GM21360 (cell line): ENCODE data around the gene CC2D2B.
"Not testable (repeated sequence)": the region's sequence is repeated elsewhere in the genome, so short reads cannot be mapped to it uniquely, and the experiment has no call there.

Experiments
- ATAC-seq: cut with Tn5 transposase; IDR thresholded peaks from one replicate; pipeline ENCODE4 v1.9.1; 2021; ENCODE audit warnings: mild to moderate bottlenecking, moderate library complexity; ENCODE audit not compliant: unreplicated experiment

Gene CC2D2B

DNA sequence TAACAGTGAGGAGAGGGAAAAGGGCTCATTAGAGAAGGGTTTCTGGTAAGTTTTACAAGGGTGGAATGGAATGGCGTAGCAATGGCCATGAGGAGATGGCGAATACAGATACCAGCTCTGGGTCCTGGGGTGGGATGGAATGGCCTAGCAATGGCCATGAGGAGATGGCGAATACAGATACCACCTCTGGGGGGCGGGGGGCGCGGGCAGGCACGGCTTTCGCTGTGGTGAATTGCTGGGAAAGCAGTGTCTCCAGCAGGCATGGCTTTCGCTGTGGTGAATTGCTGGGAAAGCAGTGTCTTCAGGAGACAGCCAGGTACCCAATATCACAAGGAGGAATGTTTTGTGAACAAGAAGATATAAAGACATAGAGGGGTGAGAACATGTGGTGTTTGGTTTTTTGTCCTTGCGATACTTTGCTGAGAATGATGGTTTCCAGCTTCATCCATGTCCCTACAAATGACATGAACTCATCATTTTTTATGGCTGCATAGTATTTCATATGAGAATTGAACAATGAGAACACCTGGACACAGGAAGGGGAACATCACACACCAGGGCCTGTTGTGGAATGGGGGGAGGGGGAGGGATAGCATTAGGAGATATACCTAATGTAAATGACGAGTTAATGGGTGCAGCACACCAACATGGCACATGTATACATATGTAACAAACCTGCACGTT is 1.7 kb upstream of the CC2D2B start:
- not testable (repeated sequence) for ATAC-seq

DNA sequence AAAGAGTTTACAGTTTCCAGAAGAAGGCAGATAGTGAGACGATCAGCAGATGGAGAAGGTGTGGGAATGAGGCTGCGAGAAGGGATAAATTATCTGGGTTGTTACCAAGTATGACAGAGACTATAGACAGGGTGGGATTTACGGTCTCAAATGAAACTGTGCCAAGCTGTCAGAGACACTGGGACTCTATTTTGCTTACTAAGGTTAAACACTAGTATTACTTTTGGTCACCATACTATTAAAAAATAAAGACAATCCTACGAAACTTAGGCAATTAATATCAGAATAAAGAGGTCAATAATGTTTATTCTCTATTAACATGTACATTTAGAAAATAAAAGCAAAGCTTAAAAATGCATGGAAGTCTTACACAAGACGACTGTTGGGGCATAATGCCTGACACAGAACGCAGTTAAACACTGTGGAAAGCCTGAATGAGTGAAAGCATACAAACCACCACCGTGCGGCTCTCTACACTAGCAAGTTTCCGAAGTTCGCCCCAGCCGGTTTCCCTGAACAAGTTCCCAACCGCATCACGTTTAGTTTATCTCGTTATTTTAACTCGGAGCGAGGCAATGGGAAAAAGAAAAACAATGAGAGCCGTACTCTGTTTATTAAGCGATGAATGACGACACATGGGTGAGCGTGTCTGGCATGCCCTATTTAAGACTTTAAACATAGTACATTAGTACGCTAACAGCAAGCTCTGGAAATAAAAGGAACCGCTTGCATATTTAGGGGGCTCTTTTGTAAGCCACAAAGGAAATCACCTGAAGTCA is 909 bp upstream of the CC2D2B start:
- ATAC-seq: peak; percentile 44

DNA sequence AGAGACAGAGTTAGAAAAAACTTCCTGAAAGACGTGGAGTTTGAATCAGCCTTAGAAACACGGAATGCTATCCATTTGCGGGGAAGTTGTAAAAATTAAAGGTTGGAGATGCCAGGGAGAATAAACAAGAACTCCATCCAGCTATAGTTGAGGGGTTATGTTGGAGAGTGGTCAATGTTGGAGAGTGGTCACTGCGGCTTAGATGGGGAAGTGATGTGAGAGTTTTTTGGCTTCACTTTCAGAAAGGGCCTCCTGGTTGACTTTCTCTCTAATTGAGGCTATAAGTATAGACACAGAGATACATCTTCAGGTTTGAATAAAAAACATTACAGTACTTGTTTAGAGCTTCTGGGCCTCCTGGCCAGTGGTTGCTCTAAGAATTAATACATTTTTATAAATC is 675 bp downstream of the CC2D2B start:
- no peak for ATAC-seq

DNA sequence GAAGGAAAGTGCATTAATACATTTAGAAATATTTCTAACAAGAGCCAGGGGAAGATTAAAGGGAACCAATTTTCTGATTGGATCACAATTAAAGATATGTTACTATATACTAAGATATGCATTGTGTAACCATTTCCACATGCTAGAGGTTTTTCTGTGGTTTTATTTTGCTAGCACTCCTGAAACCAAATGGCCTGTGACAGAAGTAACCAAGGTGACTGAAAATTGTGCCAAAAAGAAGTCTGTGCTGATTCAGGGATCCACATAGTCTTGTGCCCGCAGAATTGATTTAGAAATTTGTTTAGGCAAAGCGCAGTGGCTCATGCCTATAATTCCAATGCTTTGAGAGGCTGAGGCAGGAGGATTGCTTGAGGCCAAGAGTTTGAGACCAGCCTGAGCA is 1.8 kb downstream of the CC2D2B start:
- no peak for ATAC-seq

DNA sequence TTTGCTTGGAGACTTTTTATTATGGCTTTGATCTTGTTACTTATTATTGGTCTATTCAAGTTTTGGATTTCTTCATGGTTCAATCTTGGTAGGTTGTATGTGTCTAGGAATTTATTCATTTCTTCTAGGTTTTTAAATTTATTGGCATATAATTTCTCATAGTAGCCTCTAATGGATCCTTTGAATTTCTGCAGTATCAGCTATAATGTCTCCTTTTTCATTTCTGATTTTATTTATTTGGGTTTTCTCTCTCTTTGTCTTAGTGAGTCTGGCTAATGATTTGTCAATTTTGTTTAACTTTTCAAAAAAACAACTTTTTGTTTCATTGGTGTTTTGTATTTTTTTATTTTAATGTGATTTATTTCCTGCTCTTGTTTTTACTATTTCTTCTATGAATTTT is 8.3 kb downstream of the CC2D2B start:
- not testable (repeated sequence) for ATAC-seq

DNA sequence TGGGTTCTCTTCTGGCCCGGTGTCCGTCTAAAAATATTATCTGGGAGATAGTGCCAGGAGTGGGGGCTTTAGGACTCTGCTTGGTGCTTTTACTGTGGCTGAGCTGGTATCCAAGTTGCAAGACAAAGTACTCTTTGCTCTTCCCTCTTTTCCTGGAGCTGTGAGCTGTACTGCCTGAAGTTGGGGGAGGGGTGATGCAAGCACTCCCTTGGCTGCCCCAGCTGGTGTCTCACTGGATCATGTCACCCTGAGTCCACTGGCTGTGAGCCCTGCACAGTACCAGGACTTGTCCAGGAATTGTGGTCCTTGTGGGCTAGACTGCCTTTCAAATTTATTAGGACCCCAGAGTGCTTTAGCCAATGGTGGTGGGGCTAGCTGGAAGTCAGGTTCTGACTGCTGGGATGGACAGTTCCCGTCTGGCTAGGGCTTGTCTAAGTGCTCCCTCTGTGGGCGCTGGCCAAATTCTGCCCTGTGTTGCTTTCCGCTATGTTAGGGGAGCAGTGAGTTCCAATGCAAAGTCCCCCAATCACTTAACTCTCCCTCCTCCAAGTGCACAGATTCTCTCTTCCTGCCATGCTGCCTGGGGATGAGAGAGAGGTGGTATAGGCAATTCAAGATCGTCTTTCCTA is 13.1 kb downstream of the CC2D2B start:
- no peak for ATAC-seq

DNA sequence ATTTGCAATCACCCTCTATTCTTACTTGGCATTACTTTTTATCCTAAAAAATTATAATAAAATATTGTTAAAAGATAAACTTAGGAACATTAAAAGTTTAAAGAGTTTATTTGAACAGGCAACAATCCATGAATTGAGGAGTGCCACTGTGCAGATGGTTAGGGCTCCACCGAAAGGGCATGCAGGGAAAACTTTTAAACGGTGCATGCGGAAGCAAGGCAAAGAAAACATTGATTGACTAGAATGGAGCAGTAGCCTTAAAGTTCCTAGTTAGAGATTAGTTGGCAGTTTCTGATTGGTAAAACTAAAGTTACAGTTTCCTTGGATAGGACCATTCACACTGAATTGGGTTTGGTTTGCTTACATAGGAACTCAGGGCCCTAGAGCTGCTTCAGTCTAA is 17.3 kb downstream of the CC2D2B start:
- ATAC-seq: no peak

DNA sequence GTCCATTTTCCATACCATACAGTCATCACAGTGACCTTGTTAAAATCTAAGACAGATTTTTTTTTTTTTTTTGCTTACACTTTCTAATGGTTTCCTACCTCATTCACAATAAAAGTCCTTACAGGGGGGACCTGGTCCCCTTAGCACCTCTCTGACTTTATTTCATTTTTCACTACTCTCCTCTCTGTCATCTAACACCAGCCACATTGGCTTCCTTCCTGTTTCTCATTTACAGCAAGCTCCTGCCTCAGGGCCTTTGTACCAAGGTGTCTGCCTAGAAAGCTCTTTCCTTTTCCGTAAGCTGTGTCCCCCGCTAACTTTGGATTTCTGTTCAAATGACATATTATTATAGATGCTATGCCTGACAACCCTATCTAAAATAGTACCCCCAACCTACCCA is 27.7 kb downstream of the CC2D2B start:
- no peak for ATAC-seq

DNA sequence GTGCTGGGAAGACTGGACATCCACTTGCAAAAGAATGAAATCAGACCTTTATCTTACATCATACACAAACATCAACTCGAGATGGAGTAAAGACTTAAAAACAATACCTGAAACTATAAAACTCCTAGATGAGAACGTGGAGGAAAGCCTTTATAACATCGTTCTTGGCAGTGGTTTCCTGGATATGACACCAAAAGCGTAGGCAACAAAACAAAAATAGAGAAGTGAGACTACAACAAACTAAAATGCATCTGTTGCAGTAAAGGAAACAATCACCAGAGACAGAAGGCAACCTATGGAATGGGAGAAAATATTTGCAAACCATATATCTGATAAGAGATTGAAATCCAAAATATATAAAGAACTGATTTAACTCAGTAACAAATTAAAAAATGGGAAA is 33.3 kb downstream of the CC2D2B start:
- no peak for ATAC-seq

DNA sequence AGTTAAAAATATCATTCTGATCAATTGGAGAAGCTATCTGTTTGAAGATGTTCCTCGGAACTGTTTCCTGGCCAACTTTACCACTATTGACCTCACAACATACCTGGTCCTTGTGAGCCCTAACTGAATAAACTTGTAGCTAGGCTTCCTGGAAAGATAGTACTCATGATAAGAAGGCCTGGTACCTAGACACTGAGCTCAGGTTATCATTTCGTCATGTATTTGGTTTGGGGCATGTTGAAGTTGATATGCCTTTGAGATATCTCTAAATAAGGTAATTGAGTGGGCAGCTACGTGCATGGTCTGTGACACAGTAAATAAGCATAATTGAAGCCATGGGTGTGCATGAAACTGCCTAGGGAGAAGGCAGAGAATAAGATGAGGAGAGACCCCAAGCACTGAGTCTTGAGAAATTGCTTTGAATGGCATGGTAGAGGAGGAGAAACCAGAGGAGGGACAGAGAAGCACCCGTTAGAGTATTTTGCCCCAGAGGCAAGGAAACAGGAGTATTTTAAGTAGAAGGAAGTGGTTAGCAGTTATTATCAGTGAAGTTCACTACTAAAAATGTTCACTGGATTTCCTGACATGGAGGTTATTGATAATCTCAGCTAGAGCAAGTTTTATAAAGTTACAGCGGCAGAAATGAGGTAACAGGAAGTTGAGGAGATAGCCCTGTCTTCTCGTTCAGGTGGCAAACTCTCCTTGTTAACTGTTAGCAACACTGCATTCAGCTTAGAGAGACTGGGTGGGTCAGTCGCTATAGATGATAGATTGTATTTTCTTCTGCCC is 55.6 kb downstream of the CC2D2B start:
- ATAC-seq: no peak

DNA sequence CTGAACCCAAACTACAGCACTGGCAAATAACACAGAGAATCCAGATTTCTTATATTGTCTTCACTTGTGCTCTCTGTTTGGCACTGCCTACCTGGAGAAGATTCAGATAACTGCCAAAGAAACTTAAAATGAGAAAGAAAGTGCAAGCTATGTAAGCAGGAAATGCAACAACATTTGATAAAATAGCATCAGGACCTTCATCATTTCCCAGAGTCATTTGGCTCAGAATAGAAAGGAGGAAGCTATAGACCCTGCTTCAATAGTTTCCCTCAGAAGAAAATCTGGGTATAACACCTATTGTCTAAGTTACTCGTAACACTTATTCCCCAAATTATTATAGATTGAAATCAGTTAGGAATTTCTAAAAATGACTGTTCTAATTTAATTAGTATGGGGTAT is 56.2 kb downstream of the CC2D2B start:
- no peak for ATAC-seq

DNA sequence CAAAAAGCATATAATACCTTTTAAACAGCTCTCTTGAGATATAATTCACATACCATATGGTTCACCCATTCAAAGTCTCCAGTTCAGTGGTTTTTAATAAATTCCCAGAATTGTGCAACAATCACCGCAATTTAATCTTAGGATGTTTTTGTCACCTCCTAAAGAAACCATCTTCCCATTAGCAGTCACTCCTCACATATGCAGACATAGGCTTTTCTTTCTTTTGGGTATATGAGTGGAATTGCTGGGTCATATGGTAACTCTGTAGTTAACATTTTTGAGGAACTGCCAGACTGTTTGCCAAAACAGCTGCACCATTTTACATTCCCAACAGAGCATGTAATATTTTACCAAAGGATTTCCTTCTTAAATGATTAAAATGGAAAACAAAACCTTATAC is 57.0 kb downstream of the CC2D2B start:
- ATAC-seq: no peak

DNA sequence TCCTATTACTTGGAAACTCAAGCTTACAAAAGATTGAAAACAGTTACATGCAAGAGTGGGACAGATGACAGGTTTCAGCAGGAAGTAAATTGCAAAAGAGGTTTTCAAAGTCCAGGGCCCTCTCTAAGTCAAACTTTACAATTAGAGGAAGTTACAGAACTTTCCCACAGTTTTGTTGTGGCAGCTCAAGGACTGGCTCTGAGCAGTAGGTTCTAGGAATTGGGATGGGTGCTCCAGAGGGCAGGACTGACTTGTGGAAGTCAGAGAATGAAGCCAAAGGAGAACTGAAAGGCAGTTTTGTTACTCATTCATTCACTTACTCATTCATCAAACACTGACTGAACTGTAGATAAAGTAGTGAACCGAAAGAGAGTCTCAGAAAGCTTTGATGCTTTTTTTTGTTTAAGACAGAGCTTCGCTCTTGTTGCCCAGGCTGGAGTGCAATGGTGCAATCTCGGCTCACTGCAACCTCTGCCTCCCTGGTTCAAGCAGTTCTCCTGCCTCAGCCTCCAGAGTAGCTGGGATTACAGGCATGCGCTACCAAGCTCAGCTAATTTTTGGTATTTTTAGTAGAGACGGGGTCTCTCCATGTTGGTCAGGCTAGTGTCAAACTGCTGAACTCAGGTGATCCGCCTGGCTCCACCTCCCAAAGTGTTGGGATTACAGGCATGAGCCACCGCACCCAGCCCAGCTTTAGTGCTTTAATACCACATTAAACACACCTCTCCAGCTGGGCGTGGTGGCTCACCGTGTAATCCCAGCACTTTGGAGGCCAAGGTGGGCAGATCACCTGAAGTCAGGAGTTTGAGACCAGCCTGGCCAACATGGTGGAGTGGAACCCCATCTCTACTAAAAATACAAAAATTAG is 68.8 kb downstream of the CC2D2B start:
- no peak for ATAC-seq

DNA sequence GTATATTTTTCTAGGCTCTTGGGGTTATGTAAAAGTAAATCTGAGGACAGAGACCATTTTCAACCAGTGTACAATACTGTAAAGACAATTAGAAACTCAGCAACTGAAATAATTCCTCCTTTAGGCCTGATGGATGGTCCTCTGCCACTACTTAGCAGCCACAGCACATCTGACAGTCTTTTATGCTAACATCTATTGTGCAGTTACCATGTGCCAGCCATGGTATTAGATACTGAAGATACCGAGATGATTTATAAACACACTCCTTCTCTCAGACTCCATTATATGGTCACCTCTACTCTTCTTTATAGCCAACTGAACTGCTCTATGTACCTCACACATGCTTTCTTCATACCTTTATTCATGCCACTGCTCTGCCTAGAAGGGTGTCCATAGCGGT is 74.4 kb downstream of the CC2D2B start:
- ATAC-seq: no peak

DNA sequence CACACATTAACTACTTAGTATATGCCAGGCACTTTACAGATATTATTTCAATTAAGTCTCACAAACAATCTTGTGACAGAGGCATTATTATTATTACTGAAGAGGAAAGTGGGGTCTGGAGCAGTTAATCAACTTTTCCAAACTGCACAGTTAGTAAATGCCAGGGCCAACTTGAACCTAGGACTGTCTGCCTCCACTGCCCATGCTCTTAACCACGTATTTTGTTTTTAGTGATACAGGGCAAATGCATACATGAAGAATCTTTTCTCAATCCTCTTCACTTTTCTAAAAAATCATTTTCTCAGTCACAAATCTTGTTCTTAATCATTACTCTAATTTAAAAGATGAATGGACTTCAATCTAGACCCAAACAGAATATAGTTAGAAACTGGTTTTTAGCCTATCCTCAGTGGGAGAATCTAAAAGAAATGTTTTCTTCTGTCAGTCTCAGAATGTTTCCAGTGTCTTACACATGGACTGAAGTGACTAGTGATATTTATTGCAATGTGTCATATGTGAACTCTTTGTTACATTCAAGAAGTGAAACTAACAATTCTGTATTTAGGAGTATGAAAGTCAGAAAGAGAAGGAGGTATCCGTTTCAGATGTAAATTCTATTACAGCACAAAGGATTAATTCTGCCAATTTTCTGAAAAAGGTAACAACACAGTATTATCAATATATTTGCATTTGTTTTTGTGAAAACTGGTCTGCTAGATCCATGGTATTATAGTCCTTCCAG is 80.1 kb downstream of the CC2D2B start:
- peak; percentile 91 for ATAC-seq

DNA sequence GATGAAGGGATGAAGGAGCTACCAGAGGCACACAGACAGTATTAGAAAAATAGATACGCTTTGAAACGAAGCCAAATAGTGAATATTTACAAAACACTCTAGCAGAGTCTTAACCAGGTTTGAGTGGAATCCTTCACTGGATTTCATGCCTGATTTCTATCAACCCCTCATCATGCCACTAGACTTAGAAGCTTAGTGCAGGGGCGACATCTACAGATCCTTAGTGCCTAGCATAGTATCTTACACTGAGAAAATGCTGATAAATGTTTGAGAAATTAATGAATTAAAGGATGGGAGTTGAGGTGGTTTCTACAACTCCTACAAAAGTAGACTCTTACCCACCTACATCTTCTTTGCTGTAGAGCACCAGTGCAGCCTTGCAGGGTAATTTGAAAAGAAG is 80.9 kb downstream of the CC2D2B start:
- ATAC-seq: no peak

DNA sequence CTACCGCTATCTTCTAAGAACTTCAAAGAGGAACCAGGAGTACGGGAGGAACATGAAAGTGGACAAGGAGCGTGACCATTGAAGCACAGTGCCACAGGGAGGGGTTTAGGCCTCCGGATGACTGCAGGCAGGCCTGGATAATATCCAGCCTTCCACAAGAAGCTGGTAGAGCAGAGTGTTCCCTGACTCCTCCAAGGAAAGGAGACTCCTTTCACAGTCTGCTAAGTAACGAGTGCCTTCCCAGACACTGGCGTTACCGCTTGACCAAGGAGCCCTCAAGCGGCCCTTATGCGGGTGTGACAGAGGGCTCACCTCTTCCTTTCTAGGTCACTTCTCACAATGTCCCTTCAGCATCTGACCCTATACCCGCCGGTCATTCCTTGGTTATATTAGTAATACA is 86.6 kb downstream of the CC2D2B start:
- not testable (repeated sequence) for ATAC-seq

DNA sequence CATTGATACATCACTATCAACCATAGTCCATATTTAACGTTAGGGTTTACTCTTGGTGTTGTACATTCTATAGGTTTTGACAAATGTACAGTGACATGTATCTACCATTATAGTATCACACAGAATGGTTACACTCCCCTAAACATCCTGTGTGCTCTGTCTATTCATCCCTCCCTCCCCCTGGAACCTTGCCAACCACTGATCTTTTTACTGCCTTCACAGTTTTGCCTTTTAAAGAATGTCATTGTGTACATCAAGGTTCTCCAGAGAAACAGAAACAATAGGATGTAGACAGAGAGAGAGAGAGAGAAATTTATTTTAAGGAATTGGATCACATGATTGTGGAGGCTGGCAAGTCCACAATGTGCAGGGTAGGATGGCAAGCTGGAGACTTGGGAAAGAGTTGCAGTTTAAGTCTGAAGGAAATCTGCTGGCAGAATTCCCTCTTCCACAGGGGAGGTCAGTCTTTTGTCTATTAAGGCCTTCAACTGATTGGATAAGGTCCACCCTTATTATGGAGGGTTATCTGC is 90.5 kb downstream of the CC2D2B start:
- ATAC-seq: no peak

DNA sequence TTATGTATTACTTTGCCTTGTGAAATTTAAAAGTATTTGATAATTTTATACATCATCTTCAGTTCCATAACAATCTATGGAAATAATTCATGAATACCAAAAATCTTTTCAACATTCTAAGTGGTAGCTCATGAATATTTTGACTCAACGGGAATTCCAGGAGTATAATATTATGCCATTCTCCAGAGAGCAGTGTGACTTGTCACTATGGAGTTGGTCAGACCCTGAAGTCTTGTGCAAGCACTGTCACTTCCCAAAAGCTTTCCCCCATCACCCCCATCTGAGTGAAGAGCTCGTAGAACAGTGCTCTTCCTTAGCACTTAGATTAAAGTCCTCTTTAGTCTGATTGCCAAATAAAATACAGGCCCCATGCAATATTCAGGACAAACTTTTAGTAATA is 106.2 kb downstream of the CC2D2B start:
- no peak for ATAC-seq
